Activated CD8-positive, alpha-beta memory T cell treated with anti-CD3 and anti-CD28 coated beads for 1 hour (primary cell): Measurements from ENCODE around the gene SP3.

ENCODE experiments used
- DNase-seq, 2 donors: peaks; one replicate each; pipeline ENCODE4 v3.0.0-alpha.2; 2020; ENCODE audit warnings: low read depth in 1 of 2; ENCODE audit errors: extremely low read depth in 1 of 2

Gene SP3

GRCh38 chr2:173965372-173966025 lies at the start of gene SP3:
SP3 (minus strand) TSS chr2:173965373; CDS start chr2:173965171, 202 bp downstream.
- DNase-seq, result peak; percentile 90

DNA sequence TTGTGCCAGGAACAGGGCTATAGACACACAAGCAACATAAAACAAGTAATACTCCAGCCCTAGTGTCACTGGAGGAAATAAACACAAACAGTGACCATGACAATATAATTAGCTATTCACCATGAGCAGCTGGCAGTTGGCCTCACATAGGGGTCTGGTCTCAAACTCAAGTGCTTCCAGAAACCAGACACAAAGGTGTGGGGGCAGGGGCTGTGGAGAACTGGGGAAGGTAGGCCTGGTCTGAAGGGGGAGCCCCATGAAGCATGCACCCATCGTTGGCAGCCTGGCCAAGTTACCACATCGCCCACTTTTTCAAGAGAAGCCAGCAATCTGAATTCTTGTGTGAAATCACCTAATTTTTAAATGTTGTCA lies 49.5 kb upstream of the SP3 start:
- no peak for DNase-seq

GRCh38 chr2:174014011-174014698 lies 49.0 kb upstream of the SP3 start:
- no peak for DNase-seq

DNA sequence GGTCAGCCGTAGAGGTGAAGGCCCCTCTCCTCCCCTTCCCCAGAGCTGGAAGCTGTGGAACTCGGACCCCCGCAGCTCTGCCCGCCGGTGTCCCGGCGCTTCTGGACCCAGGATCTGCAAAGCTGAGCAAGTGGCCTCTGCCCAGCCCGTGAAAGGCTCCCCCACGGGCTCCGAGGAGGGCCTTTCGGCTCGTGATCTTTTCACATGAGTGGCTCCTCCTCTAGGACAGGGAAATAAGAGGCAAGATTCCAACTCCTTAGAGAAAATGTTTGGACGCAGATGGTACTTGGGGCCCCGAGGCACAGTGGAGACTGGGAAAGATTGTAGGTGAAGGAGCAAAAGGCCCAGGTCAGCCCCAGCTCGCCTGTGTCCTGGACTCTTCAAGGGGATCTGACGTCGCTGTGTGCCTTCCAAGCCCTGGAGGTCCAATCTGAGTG lies 48.2 kb upstream of the SP3 start:
- DNase-seq, result no peak

GRCh38 chr2:174012347-174013314 lies 47.5 kb upstream of the SP3 start:
- peak; percentile 6 to 8 for DNase-seq

DNA sequence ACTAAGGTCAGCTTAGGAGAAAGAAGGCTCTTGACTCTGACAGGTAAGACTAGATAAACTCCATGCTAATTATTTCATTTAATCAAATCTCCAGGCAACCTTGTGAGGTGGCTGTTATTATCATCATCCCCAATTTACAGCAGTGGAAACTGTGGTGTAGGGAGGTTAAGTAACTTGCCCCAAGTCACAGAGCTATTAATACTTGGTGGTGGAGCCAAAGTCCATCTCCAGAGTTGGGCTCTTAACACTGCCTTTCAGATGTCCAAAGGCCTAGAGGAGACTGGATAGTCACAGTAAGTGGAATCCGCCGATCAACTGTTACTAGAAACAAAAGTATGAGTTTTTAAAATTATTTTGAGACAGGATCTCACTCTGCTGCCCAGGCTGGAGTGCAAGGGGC lies 46.6 kb upstream of the SP3 start:
- no peak for DNase-seq

DNA sequence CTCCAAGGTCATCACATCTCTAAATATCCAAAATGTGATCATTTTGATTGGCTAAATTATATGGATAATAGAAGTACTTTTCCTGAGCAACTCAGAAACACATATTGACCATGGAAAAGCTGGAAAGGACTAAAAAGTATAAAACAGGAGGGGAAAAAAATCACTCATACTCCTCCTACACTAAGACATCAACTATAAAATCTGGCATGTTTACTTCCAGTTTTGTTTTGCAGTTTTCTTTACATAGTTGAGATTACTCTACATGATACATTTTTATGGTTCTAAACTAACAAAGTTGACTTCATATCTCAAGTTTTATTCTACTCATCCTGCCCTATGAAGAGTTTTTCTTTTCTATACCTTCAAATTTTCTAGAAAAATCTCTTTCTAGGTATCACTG lies 46.0 kb upstream of the SP3 start:
- DNase-seq, result no peak

DNA sequence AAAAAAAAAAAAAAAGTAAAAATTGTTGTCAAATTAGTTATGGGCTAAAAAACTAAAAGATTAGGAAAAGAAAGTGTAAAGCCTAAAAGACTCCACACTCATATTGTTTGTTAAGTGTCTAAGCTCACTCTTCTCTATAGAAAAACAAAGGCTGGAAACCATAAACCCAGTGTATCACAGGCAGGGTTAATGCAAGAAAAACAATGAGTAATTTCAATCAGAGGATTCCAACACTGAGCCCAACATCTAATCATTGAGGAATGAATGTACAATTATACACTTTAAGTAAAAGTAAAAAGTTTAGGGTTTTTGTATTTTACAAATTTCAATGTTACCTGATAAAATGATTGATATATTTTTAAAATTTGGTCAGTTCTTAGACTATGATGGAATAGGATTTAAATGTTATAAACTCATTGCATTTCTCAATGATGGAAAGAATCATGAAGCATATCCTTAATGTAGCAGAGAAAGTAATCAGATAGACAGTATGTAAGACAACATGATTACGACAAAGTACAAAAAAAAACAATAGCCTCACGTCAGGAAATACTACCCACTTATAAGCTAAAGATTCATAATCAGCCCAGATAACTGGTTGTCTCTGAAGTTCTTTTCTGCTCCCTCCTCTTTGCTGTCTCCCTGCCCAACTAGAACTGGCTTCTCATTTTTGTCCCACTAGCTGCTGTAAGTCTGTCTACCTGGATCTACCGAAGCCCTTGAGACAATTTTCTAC lies 44.5 kb upstream of the SP3 start:
- no peak for DNase-seq

GRCh38 chr2:174008720-174009119 lies 43.5 kb upstream of the SP3 start:
- no peak for DNase-seq

DNA sequence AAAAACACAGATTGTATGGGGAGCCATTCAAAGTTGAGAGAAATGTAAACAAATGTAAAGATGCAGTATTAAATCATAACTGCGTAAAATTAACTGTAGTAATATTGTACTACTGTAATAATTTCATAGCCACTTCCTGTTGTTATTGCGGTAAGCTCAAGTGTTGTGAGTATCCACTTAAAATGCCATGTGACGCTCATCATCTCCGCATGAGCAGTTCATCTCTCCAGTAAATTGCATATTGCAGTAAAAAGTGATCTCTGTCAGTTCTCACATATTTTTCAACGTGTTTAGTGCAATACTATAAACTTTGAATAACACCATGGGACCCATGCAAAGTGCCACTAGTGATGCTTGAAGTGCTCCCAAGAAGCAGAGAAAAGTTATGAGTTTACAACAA lies 41.8 kb upstream of the SP3 start:
- no peak for DNase-seq

DNA sequence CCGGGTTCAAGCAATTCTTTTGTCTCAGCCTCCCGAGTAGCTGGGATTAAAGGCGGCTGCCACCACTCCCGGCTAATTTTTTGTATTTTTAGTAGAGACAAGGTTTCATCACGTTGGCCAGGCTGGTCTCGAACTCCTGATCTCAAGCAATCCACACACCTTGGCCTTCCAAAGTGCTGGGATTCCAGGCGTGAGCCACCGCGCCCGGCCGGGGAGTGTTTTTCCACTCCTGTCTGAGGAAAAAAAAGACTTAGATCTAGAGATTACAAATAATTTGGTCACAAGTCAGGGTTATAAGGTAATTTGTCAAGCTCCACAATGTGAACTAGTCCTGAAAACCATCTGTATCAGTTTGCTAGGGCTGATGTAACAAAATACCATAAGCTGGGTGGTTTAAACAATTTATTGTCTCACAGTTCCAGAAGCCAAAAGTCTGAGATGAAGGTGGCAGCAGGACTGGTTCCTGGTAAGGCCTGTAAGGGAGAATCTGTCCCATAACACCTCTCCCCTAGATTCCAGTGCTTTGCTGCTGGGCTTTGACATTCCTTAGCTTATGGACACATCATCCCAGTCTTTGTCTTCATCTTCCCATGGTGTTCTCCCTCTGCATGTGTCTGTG lies 40.7 kb upstream of the SP3 start:
- DNase-seq, result no peak

- DNase-seq, result no peak
These were observed 39.9 kb upstream of the SP3 start for GRCh38 chr2:174004905-174005605.

DNA sequence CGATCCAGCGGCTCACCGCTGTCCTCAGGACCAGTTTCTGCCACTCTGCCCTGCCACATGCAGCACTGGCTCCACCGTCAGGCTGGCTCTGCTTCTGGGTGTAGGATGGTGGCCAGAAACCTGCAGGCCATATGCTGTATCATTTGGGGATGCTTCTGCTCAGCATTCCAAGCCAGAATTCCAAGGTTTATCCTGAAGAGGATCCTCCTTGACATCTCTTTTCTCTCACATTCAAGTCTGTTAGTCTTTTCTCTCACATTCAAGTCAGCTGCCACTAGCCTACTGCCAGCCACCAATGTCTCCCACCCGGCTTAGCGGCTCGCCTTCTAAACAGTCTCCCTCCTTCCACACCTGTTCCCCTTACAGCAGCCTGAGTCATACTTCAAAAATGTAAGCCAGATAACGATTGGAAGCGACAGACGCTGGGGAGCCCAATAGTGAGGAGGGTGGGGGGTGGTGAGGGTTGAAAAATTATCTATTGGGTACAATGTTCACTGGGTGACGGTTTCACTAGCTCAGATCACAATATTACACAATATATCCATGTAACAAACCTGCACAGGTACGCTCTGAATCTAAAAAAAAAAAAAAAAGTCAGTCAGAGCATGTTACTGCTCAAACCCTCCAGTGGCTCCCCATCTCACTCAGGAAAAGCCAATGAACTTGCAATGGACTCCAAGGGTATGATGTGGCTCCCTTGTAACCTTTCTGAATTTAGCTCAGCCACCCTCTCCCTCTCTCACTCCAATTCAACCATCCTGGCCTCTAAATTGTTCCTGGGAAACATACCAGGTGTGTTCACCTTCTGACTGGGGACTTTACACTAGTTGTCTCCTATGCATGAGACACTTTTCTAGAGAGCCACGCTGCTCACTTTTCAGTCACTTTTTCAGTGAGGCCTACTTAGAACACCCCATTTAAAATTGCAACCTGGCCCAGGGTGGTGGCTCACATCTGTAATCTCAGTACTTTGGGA lies 38.8 kb upstream of the SP3 start:
- no peak for DNase-seq

GRCh38 chr2:174002679-174003078 lies 37.5 kb upstream of the SP3 start:
- no peak for DNase-seq

GRCh38 chr2:174001107-174001506 lies 35.9 kb upstream of the SP3 start:
- no peak for DNase-seq

DNA sequence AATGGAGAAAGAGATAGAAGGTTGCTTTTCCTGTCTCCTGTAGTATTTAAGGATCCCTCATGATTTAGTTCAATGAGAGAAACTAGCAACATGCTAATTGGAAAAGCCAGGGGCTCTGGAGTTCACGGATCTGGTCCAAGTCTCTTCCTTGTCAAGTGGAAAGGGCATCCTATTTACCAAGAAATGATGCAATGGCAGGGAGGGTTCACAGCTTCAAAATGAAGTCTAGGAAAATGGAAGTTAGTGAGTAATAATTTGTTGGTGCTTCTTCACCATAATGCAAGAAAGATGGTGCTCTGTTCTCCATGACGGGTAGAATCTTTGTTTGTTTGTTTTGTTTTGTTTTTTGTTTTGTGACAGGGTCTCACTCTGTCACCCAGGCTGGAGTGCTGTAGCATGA lies 34.6 kb upstream of the SP3 start:
- no peak for DNase-seq

DNA sequence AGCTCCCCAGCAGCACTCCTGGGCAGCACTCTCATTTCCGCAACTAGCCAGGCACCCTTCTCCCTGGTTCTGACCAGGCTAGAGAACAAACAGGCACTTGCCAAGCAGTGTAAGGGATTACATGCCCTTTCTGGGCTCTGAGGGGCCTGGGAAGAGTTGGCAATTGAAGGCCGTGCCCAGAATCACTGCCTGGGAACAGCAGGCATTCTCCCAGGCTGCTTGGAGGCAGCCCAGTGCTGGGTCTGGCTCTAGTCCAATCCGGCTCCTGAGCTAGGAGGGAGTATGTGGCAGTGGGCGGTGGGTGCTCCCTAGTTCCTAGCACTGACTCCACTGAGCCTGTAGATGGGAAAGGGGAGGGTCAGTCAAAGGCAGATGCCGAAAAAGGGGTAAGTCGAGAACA lies 34.1 kb upstream of the SP3 start:
- DNase-seq, result no peak

DNA sequence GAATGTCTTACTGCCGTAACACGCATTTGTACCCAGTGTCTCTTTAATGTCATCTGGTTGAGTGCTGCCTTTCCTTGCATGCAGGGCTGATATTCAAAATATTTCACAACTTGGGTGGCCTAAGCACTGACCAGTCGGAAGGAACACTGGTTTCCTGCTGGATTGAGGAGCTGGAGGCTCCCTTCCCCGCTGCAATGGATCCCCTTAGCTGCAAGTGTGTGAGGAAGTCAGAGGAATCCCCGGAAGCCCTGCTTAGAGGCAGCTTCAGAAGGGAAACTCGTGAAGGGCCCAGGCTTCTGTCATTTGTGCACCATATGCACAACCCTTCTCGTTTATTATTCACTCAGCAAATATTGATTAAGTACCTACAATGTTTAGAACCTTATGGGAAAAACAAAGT lies 33.2 kb upstream of the SP3 start:
- DNase-seq, result no peak

GRCh38 chr2:173997753-173998152 lies 32.6 kb upstream of the SP3 start:
- no peak for DNase-seq
